Esophagus squamous epithelium (tissue), 5 donors: ENCODE data around the gene ZP2. TPM values are rescaled to one million over a fixed set of nuclear protein-coding genes. Genes with fewer than 3 reads are reported as not detected.
"Not testable (repeated sequence)": the region's sequence is repeated elsewhere in the genome, so short reads cannot be mapped to it uniquely, and the experiment has no call there.

Source experiments
- DNase-seq: peaks from one replicate; lab custom pipeline; 2025; lab: John Stamatoyannopoulos, UW
- H3K27ac ChIP-seq, 4 donors: fragments of 200-600 bp; sonication (generic); one replicate each; pipeline ENCODE4 v1.5.1; 2016 to 2019; ENCODE audit warnings: mild to moderate bottlenecking in 1 of 4
- H3K27me3 ChIP-seq, 4 donors: fragments of 200-600 bp; sonication (generic); 1 replicate in 3 of 4; 2 replicates in 1 of 4; pipeline versions ENCODE4 v1.5.1 to v1.6.0; 2017 to 2021; ENCODE audit warnings: antibody characterized with exemption in 1 of 4
- H3K36me3 ChIP-seq, 3 donors: fragments of 200-600 bp; sonication (generic); one replicate each; pipeline ENCODE4 v1.5.1; 2016 to 2019
- H3K4me1 ChIP-seq, 3 donors: fragments of 200-600 bp; sonication (generic); one replicate each; pipeline ENCODE4 v1.5.1; 2017 to 2019
- H3K4me3 ChIP-seq, 4 donors: fragments of 200-600 bp; sonication (generic); 1 replicate in 3 of 4; 2 replicates in 1 of 4; pipeline ENCODE4 v1.5.1; 2016 to 2019; ENCODE audit warnings: mild to moderate bottlenecking in 2 of 4, moderate library complexity in 1 of 4
- H3K9me3 ChIP-seq, 3 donors: fragments of 200-600 bp; sonication (generic); one replicate each; pipeline ENCODE4 v1.5.1; 2016 to 2019
- POLR2A ChIP-seq, 4 donors: fragments of 450-650 bp; IDR thresholded peaks; one replicate each; pipeline ENCODE4 v1.6.1; 2017; ENCODE audit warnings: antibody characterized with exemption in 4 of 4, mild to moderate bottlenecking in 4 of 4, moderate library complexity in 3 of 4
- WGBS, 2 donors: methylation state at CpG; one replicate each; pipeline ENCODE4 v1.1.5; 2018; 5-methylcytosine and 5-hydroxymethylcytosine counted together
- intact Hi-C: fragments of 100-400 bp; cut with DNase I; formaldehyde crosslinking; loops from one replicate; pipeline ENCODE4 v1.15.0; 2022
- total RNA-seq, 4 donors: library from RNA; depleted of rRNA; stranded (reverse); fragments of >200 nt; gene quantifications; one replicate each; pipeline ENCODE4 v1.1.0, GENCODE V29; 2016
- TF ChIP-seq, protein P1 (sequence below), 6 experiments: fragments of 450-650 bp in 4 of 6; fragments of 200-600 bp in 2 of 6; sonication (generic) in 2 of 6; IDR thresholded peaks; one replicate each; pipeline ENCODE4 v1.5.1; 2016 to 2019; ENCODE audit warnings: antibody characterized with exemption in 6 of 6, mild to moderate bottlenecking in 4 of 6, moderate library complexity in 4 of 6
- donor health status: DM: yes; HTN: yes; CAD: no.

ZP2 gene
- total RNA-seq, result not detected

DNA sequence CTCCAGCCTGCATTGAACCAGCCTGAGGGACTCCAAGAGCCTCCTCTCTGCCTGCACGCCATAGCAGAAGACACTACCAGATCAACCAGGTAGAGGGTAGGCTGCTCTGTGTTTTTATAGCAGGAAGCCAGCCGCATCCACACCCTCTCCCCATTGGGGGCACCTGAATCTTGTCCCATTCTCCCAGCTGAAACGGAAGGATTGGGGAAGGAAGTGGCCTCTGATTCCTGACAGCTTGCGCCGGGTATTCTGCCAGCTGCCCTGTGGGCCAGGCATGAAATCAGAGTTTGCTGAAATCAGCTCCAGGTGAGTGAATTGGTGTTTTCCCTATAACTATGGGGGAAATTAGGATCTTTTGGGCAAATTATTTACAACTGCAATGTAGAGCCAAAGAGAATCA, at the start of gene ZP2:
Gene ZP2 (minus strand): TSS at position 89 of the 400 bp plus-strand sequence. CDS start 27 bp downstream, at position 62.
- DNase-seq, result no peak
- H3K4me1 ChIP-seq, result peaks cover 0 to 15% (median 4%) of the 10 kb centered on the region in 3 donors
- intact Hi-C loops, result no loop called here
- H3K27ac ChIP-seq, result no peak within 1 kb of the TSS
- H3K36me3 ChIP-seq, result no peaks in the 10 kb centered on the region
- no peak within 1 kb of the TSS for H3K4me3 ChIP-seq
- peaks cover 0 to 49% (median 0%) of the 10 kb centered on the region in 4 donors for H3K27me3 ChIP-seq
- TF ChIP-seq, protein P1, sequence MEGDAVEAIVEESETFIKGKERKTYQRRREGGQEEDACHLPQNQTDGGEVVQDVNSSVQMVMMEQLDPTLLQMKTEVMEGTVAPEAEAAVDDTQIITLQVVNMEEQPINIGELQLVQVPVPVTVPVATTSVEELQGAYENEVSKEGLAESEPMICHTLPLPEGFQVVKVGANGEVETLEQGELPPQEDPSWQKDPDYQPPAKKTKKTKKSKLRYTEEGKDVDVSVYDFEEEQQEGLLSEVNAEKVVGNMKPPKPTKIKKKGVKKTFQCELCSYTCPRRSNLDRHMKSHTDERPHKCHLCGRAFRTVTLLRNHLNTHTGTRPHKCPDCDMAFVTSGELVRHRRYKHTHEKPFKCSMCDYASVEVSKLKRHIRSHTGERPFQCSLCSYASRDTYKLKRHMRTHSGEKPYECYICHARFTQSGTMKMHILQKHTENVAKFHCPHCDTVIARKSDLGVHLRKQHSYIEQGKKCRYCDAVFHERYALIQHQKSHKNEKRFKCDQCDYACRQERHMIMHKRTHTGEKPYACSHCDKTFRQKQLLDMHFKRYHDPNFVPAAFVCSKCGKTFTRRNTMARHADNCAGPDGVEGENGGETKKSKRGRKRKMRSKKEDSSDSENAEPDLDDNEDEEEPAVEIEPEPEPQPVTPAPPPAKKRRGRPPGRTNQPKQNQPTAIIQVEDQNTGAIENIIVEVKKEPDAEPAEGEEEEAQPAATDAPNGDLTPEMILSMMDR (IDR thresholded peaks at IDR 0.05), result no peak
- TF ChIP-seq POLR2A (IDR thresholded peaks at IDR 0.05), result no peak
- no peaks in the 10 kb centered on the region for H3K9me3 ChIP-seq
- 75% methylated on average over 4 of the region's 5 CpGs; no CpG with 5 or more reads in 1 of the 2 donors for WGBS, 2 donors

DNA sequence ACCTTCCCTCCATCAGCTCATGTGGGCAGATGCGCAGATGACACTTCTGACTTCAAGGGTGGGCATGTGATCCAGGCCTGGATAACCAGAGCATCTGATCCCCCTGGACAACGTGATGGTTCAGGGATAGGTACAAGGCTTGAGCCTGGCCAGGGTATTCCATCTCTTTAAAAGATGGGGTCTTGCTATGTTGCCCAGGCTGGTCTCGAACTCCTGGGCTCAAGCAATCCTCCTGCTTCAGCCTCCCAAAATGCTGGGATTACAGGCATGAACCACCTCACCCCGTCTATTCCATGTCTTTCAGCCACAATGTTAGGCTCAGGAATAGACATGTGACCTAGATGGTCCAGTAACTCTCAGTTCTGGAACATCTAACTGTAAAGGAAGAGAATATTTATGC, 45.9 kb upstream of the ZP2 start:
- Histone ChIP-seq H3K9me3 (no peaks in the 10 kb centered on the region), H3K4me1 (no peaks in the 10 kb centered on the region), H3K4me3 (no peak overlapping the region), H3K36me3 (no peaks in the 10 kb centered on the region), H3K27me3 (peaks cover 0 to 15% (median 0%) of the 10 kb centered on the region in 4 donors), H3K27ac (no peak overlapping the region)
- intact Hi-C loops, result no loop called here
- TF ChIP-seq POLR2A (IDR thresholded peaks at IDR 0.05), result no peak
- TF ChIP-seq, protein P1 (IDR thresholded peaks at IDR 0.05), result no peak
- 69 to 95% methylated on average over 4 of the region's 4 CpGs for WGBS, 2 donors
- DNase-seq, result no peak

DNA sequence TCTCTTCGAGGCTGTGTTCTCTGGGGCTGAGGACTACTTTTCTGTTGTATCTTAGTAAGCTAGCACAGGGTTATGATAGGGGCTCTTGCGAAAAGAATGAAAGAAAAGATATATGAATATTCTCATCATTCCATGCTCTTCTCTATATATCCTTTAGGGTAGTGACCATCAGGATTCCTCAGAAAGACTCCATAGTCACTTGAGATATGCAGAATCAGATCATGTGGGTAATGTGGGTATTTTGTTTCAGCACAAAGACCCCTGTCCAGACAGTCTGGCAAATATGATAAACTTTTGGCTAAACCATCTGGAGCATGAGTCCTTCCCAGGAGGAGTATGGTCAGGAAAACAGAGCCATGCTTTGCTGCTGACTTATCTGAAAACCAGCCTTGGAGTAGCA, 45.3 kb upstream of the ZP2 start:
- Histone ChIP-seq H3K9me3 (no peaks in the 10 kb centered on the region), H3K4me3 (no peak overlapping the region), H3K36me3 (no peaks in the 10 kb centered on the region), H3K27me3 (peaks cover 0 to 21% (median 0%) of the 10 kb centered on the region in 4 donors), H3K4me1 (no peaks in the 10 kb centered on the region), H3K27ac (no peak overlapping the region)
- DNase-seq, result no peak
- 76 to 93% methylated on average over 2 of the region's 2 CpGs for WGBS, 2 donors
- TF ChIP-seq, protein P1 (IDR thresholded peaks at IDR 0.05), result no peak
- no peak for TF ChIP-seq POLR2A (IDR thresholded peaks at IDR 0.05)
- intact Hi-C loops, result no loop called here

DNA sequence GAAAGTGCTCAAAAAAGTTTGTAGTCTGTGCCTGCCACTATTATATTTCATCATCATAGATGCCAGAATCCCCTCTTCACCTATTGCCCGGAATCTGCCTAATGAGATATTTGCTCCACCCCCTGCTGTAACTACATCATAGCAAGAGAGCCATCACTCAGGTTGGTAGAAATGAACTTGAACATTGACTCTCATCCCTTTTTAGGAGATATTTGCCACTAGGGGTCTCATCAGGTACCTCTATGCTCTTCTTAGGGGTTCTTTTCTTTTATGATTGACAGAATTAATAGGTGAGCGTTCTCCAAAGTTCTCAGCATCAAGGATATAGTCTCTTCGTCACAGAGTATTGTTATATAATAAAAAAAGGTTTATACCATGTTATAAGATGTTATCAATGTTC, 42.1 kb upstream of the ZP2 start:
- H3K27me3 ChIP-seq, result peaks cover 0 to 39% (median 0%) of the 10 kb centered on the region in 4 donors
- intact Hi-C loops, result no loop called here
- H3K9me3 ChIP-seq, result no peaks in the 10 kb centered on the region
- H3K4me3 ChIP-seq, result no peak overlapping the region
- no peak for DNase-seq
- H3K36me3 ChIP-seq, result no peaks in the 10 kb centered on the region
- 64 to 81% methylated on average over 3 of the region's 3 CpGs for WGBS, 2 donors
- no peak overlapping the region for H3K27ac ChIP-seq
- H3K4me1 ChIP-seq, result no peaks in the 10 kb centered on the region
- no peak for TF ChIP-seq POLR2A (IDR thresholded peaks at IDR 0.05)
- TF ChIP-seq, protein P1 (IDR thresholded peaks at IDR 0.05), result no peak

GRCh38 chr16:21250072-21250923, 38.9 kb upstream of the ZP2 start:
- Histone ChIP-seq H3K27me3 (peaks cover 0 to 34% (median 0%) of the 10 kb centered on the region in 4 donors), H3K4me1 (no peaks in the 10 kb centered on the region), H3K9me3 (no peaks in the 10 kb centered on the region), H3K4me3 (no peak overlapping the region), H3K27ac (no peak overlapping the region), H3K36me3 (no peaks in the 10 kb centered on the region)
- TF ChIP-seq, protein P1 (IDR thresholded peaks at IDR 0.05), result no peak
- TF ChIP-seq POLR2A (IDR thresholded peaks at IDR 0.05), result no peak
- intact Hi-C loops, result no loop called here
- no peak for DNase-seq
- WGBS, 2 donors, result 74 to 75% methylated on average over 14 to 15 of the region's 15 CpGs

GRCh38 chr16:21248179-21248578, 36.8 kb upstream of the ZP2 start:
- H3K27ac ChIP-seq, H3K9me3 ChIP-seq, H3K36me3 ChIP-seq, DNase-seq, intact Hi-C loops, H3K4me3 ChIP-seq, H3K4me1 ChIP-seq: not testable (repeated sequence)
- H3K27me3 ChIP-seq, result peaks cover 0 to 31% (median 0%) of the 10 kb centered on the region in 4 donors
- WGBS, 2 donors, result 81 to 86% methylated on average over 4 of the region's 4 CpGs
